ENCODE data around the gene TIGD6. TPM values are rescaled to one million over a fixed set of nuclear protein-coding genes. Genes with fewer than 3 reads are reported as not detected.

Gene TIGD6
- total and polyA plus RNA-seq, 10 of the 15 experiments (the other 5 are each of a cell fraction or from before 2014, with no cell fraction given) = 0.84 to 4.1 (median 2.7) TPM

DNA sequence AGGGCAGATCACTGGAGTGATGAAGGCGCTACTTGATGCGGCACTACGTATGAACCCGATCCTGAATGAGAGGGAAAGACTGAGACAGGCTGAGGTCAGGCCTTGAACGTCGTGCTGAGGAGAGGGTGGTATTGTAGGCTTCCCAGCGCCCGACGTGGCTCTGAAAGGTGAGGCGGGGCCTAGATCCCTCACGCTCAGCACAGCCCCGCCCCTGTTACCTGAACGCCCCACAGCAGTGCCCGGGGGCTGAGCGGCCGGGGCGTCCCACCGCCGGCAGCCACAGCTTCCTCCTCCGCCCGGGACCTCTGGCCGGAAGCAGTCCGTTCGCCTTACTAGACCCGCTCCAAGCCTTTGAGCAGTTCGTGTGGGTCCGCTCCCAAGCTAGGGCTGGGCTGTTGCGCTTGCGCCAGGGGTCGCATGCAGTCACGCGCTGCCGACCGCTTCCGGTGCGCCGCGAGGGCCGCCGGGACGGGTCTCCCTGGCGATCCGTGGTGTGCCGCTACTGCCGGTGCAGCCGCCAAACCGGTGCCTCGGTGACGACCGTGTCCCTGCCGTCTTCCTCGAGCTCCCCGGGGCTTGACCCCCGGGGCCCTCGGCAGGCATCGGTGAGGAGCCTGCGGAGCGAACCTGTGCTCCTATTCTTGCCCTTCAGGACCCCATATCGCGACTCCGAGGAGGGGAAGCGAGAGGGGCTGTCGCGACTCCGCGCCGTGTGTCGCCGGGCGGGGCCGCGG, at the start of gene TIGD6, which contains the start of gene HMGXB3 (continued):
- peak; percentile 97 for TF ChIP-seq POLR2A (IDR thresholded peaks at IDR 0.05; ENCODE audit: low read depth, low read length)
- TF ChIP-seq TARDBP (IDR thresholded peaks at IDR 0.05; ENCODE audit: borderline replicate concordance) = no peak
- TF ChIP-seq ZBED1 (IDR thresholded peaks at IDR 0.05; ENCODE audit: borderline replicate concordance) = peak; percentile 100; the same call in 1 of the 2 replicates
- TF ChIP-seq SP1 (IDR thresholded peaks at IDR 0.05; ENCODE audit: low read depth, low read length) = peak; percentile 30
- peak; percentile 83; the same call in 1 of the 2 replicates for TF ChIP-seq LARP7 (IDR thresholded peaks at IDR 0.05)
- TF ChIP-seq, protein P1, sequence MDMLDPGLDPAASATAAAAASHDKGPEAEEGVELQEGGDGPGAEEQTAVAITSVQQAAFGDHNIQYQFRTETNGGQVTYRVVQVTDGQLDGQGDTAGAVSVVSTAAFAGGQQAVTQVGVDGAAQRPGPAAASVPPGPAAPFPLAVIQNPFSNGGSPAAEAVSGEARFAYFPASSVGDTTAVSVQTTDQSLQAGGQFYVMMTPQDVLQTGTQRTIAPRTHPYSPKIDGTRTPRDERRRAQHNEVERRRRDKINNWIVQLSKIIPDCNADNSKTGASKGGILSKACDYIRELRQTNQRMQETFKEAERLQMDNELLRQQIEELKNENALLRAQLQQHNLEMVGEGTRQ (IDR thresholded peaks at IDR 0.05; ENCODE audit: borderline replicate concordance, low read depth, low read length) = peak; percentile 89
- TF ChIP-seq BHLHE40 (IDR thresholded peaks at IDR 0.05; ENCODE audit: borderline replicate concordance in 1 of 2, low read depth in 2 of 2, low read length in 1 of 2) = peak; percentile 93 to 97
- TF ChIP-seq, protein P2, sequence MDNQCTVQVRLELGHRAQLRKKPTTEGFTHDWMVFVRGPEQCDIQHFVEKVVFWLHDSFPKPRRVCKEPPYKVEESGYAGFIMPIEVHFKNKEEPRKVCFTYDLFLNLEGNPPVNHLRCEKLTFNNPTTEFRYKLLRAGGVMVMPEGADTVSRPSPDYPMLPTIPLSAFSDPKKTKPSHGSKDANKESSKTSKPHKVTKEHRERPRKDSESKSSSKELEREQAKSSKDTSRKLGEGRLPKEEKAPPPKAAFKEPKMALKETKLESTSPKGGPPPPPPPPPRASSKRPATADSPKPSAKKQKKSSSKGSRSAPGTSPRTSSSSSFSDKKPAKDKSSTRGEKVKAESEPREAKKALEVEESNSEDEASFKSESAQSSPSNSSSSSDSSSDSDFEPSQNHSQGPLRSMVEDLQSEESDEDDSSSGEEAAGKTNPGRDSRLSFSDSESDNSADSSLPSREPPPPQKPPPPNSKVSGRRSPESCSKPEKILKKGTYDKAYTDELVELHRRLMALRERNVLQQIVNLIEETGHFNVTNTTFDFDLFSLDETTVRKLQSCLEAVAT (IDR thresholded peaks at IDR 0.05) = 0 out of 2 replicates have a peak, but pooled peaks have one; percentile 62
- peak; percentile 59; the same call in 1 of the 2 replicates for TF ChIP-seq TCF3 (IDR thresholded peaks at IDR 0.05; ENCODE audit: borderline replicate concordance, insufficient read depth, low read depth, low read length)
- peak; percentile 97 for TF ChIP-seq IKZF1 (conservative IDR thresholded peaks at IDR 0.05)
- TF ChIP-seq SMAD5 (IDR thresholded peaks at IDR 0.05; ENCODE audit: low read depth) = peak; percentile 69; the same call in 1 of the 2 replicates
- TF ChIP-seq ESRRA (IDR thresholded peaks at IDR 0.05; ENCODE audit: low read length) = no peak
- TF ChIP-seq, protein P3, sequence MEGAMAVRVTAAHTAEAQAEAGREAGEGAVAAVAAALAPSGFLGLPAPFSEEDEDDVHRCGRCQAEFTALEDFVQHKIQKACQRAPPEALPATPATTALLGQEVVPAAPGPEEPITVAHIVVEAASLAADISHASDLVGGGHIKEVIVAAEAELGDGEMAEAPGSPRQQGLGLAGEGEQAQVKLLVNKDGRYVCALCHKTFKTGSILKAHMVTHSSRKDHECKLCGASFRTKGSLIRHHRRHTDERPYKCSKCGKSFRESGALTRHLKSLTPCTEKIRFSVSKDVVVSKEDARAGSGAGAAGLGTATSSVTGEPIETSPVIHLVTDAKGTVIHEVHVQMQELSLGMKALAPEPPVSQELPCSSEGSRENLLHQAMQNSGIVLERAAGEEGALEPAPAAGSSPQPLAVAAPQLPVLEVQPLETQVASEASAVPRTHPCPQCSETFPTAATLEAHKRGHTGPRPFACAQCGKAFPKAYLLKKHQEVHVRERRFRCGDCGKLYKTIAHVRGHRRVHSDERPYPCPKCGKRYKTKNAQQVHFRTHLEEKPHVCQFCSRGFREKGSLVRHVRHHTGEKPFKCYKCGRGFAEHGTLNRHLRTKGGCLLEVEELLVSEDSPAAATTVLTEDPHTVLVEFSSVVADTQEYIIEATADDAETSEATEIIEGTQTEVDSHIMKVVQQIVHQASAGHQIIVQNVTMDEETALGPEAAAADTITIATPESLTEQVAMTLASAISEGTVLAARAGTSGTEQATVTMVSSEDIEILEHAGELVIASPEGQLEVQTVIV (IDR thresholded peaks at IDR 0.05; ENCODE audit: borderline replicate concordance, partially characterized antibody) = peak; percentile 50
- TF ChIP-seq SRF (IDR thresholded peaks at IDR 0.05; ENCODE audit: low read depth in 2 of 2, low read length in 2 of 2) = peak; percentile 30 to 77; a peak in 1 of 4 replicates
- TF ChIP-seq, protein P4, sequence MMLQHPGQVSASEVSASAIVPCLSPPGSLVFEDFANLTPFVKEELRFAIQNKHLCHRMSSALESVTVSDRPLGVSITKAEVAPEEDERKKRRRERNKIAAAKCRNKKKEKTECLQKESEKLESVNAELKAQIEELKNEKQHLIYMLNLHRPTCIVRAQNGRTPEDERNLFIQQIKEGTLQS (IDR thresholded peaks at IDR 0.05; ENCODE audit: borderline replicate concordance, extremely low read depth, low read depth, low read length) = peak; percentile 88
- TF ChIP-seq POLR2AphosphoS2 (IDR thresholded peaks at IDR 0.05; ENCODE audit: low read depth, low read length) = peak; percentile 61; the same call in 1 of the 2 replicates
- TF ChIP-seq, protein P5, sequence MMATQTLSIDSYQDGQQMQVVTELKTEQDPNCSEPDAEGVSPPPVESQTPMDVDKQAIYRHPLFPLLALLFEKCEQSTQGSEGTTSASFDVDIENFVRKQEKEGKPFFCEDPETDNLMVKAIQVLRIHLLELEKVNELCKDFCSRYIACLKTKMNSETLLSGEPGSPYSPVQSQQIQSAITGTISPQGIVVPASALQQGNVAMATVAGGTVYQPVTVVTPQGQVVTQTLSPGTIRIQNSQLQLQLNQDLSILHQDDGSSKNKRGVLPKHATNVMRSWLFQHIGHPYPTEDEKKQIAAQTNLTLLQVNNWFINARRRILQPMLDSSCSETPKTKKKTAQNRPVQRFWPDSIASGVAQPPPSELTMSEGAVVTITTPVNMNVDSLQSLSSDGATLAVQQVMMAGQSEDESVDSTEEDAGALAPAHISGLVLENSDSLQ (IDR thresholded peaks at IDR 0.05) = peak; percentile 26
- peak; percentile 43; the same call in 1 of the 2 replicates for TF ChIP-seq ZNF24 (IDR thresholded peaks at IDR 0.05)
- TF ChIP-seq, protein P6, sequence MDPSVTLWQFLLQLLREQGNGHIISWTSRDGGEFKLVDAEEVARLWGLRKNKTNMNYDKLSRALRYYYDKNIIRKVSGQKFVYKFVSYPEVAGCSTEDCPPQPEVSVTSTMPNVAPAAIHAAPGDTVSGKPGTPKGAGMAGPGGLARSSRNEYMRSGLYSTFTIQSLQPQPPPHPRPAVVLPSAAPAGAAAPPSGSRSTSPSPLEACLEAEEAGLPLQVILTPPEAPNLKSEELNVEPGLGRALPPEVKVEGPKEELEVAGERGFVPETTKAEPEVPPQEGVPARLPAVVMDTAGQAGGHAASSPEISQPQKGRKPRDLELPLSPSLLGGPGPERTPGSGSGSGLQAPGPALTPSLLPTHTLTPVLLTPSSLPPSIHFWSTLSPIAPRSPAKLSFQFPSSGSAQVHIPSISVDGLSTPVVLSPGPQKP (IDR thresholded peaks at IDR 0.05; ENCODE audit: low read depth, low read length) = peak; percentile 79
- TF ChIP-seq RBBP5 (conservative IDR thresholded peaks at IDR 0.05) = no peak
- no peak for TF ChIP-seq SUPT20H (IDR thresholded peaks at IDR 0.05; ENCODE audit: borderline replicate concordance, control insufficient read depth, low read depth, low read length)
- TF ChIP-seq IRF4 (IDR thresholded peaks at IDR 0.05; ENCODE audit: low read depth, low read length) = 0 out of 2 replicates have a peak, but pooled peaks have one; percentile 32

All from GM12878 (cell line).